Loucy (cell line): ENCODE data around the gene ANKRD18B.

Source experiments
- H2AFZ ChIP-seq: fragments of 200-600 bp; sonication (generic); 2 replicates; pipeline ENCODE4 v1.6.0; 2016; ENCODE audit warnings: antibody characterized with exemption, mild to moderate bottlenecking, low read length, moderate library complexity
- H3F3A ChIP-seq: fragments of 200-600 bp; 2 replicates; pipeline ENCODE4 v1.6.0; 2016; ENCODE audit warnings: antibody characterized with exemption, low read depth, mild to moderate bottlenecking
- H3K27me3 ChIP-seq: fragments of 200-600 bp; sonication (generic); 2 replicates; pipeline ENCODE4 v1.6.1; 2014; ENCODE audit warnings: low read length, mild to moderate bottlenecking; ENCODE audit not compliant: insufficient read depth, poor library complexity, severe bottlenecking
- H3K36me3 ChIP-seq: fragments of 200-600 bp; sonication (generic); 2 replicates; pipeline ENCODE4 v1.6.1; 2016; ENCODE audit warnings: low read length; ENCODE audit not compliant: insufficient read depth
- H3K4me1 ChIP-seq: fragments of 200-600 bp; sonication (generic); 2 replicates; pipeline ENCODE4 v1.5.1; 2014; ENCODE audit warnings: low read length, mild to moderate bottlenecking; ENCODE audit not compliant: insufficient read depth, poor library complexity, severe bottlenecking
- H3K4me2 ChIP-seq: fragments of 200-600 bp; sonication (generic); 2 replicates; pipeline ENCODE4 v1.6.0; 2014; ENCODE audit warnings: antibody characterized with exemption, low read length, low read depth, mild to moderate bottlenecking; ENCODE audit not compliant: poor library complexity, severe bottlenecking
- H3K4me3 ChIP-seq: fragments of 200-600 bp; sonication (generic); 2 replicates; pipeline ENCODE4 v1.5.1; 2014; ENCODE audit warnings: low read length, mild to moderate bottlenecking, mixed read lengths; ENCODE audit not compliant: poor library complexity, severe bottlenecking
- H3K79me2 ChIP-seq: fragments of 200-600 bp; sonication (generic); 2 replicates; pipeline ENCODE4 v1.6.1; 2014; ENCODE audit warnings: low read length; ENCODE audit not compliant: insufficient read depth
- H3K9ac ChIP-seq: fragments of 200-600 bp; sonication (generic); 2 replicates; pipeline ENCODE4 v1.6.0; 2014; ENCODE audit warnings: mild to moderate bottlenecking, low read depth, low read length, moderate library complexity; ENCODE audit not compliant: poor library complexity, severe bottlenecking
- H3K9me2 ChIP-seq: fragments of 200-600 bp; sonication (generic); replicated peaks from 2 replicates; pipeline ENCODE4 v1.6.1; 2016; ENCODE audit warnings: low read depth, low read length, mixed read lengths
- H3K9me3 ChIP-seq: fragments of 200-600 bp; sonication (generic); 2 replicates; pipeline ENCODE4 v1.6.1; 2014; ENCODE audit warnings: mild to moderate bottlenecking, antibody characterized with exemption, low read length, low read depth; ENCODE audit not compliant: insufficient read depth
- H4K20me1 ChIP-seq: fragments of 200-600 bp; sonication (generic); 2 replicates; pipeline ENCODE4 v1.6.0; 2014; ENCODE audit warnings: antibody characterized with exemption, low read length, mild to moderate bottlenecking; ENCODE audit not compliant: insufficient read depth, poor library complexity, severe bottlenecking
- CTCF ChIP-seq: fragments of 200-600 bp; sonication (generic); conservative IDR thresholded peaks from 2 replicates; pipeline ENCODE4 v1.5.1; 2014; ENCODE audit warnings: mild to moderate bottlenecking, antibody characterized with exemption, low read length
- EZH2phosphoT487 ChIP-seq: fragments of 200-600 bp; IDR thresholded peaks from 2 replicates; pipeline ENCODE4 v1.6.1; 2018; ENCODE audit warnings: antibody characterized with exemption, mild to moderate bottlenecking, moderate library complexity, borderline replicate concordance

The ANKRD18B gene

GRCh38 chr9:33620738-33621439 is 96.8 kb downstream of the ANKRD18B start:
- no peaks in the 10 kb centered on the region for H3K36me3 ChIP-seq
- no peaks in the 10 kb centered on the region for H3K9me3 ChIP-seq
- H3K9me2 ChIP-seq = no peaks in the 10 kb centered on the region
- no peaks in the 10 kb centered on the region for H3K79me2 ChIP-seq
- H3K9ac ChIP-seq = no peak overlapping the region
- H3K27me3 ChIP-seq = no peaks in the 10 kb centered on the region
- no peaks in the 10 kb centered on the region for H4K20me1 ChIP-seq
- H3K4me1 ChIP-seq = no peaks in the 10 kb centered on the region
- H3K4me3 ChIP-seq = no peak overlapping the region
- no peak overlapping the region for H3K4me2 ChIP-seq
- H2AFZ ChIP-seq = no peak overlapping the region
- no peaks in the 10 kb centered on the region for H3F3A ChIP-seq
- TF ChIP-seq CTCF (no peak), EZH2phosphoT487 (no peak)
